ENCODE results near the gene OTUD5. TPM values are rescaled to one million over a fixed set of nuclear protein-coding genes. Genes with fewer than 3 reads are reported as not detected.

Gene OTUD5
- total RNA-seq, 1 experiment from 2014 or later: 67.8 TPM

GRCh38 chrX:48911412-48912182 is 45.8 kb downstream of the OTUD5 start, which contains the start of gene SLC35A2:
SLC35A2 (minus strand) TSS chrX:48911646; CDS start chrX:48911636, 10 bp downstream.
- H3K27me3 Mint-ChIP-seq (ENCODE audit: unreplicated experiment): no peaks in the 10 kb centered on the region
- peaks cover 16% of the 10 kb centered on the region for H3K4me1 Mint-ChIP-seq (ENCODE audit: low read depth, unreplicated experiment)
- peak; percentile 87 for DNase-seq
- H3K36me3 Mint-ChIP-seq (ENCODE audit: insufficient read depth, unreplicated experiment): peaks cover 51% of the 10 kb centered on the region
- H3K9me3 Mint-ChIP-seq (ENCODE audit: low read depth, unreplicated experiment): no peaks in the 10 kb centered on the region
- no peak for TF ChIP-seq CTCF (IDR thresholded peaks at IDR 0.05; ENCODE audit: unreplicated experiment)
- peak within 1 kb of the TSS; percentile 94 for H3K27ac Mint-ChIP-seq (ENCODE audit: unreplicated experiment)
- intact Hi-C loops (cut with micrococcal nuclease; ENCODE audit: unreplicated experiment): loop anchor here (10.0 kb wide), 2 partner anchors 47 to 107 kb away; partner anchors contain the start of gene HDAC6
- peak within 1 kb of the TSS; percentile 97 for H3K4me3 Mint-ChIP-seq (ENCODE audit: low read depth, unreplicated experiment)
- CTCF ChIA-PET: interaction anchor here (0.6 to 1.2 kb wide), 5 partner anchors 14 to 255 kb away, joined by 3 to 4 read pairs (median 3); partner anchors contain the start of genes PCSK1N, PQBP1 and TIMM17B
- BruUV-seq (replicated peaks): no TSS peak

- H3K27me3 Mint-ChIP-seq (ENCODE audit: unreplicated experiment): no peaks in the 10 kb centered on the region
- peaks cover 16% of the 10 kb centered on the region for H3K4me1 Mint-ChIP-seq (ENCODE audit: low read depth, unreplicated experiment)
- DNase-seq: no peak
- BruUV-seq (replicated peaks): no TSS peak
- H3K9me3 Mint-ChIP-seq (ENCODE audit: low read depth, unreplicated experiment): no peaks in the 10 kb centered on the region
- no peak for TF ChIP-seq CTCF (IDR thresholded peaks at IDR 0.05; ENCODE audit: unreplicated experiment)
- CTCF ChIA-PET: interaction anchor here (1.0 to 1.2 kb wide), 2 partner anchors 75 to 77 kb away, joined by 4 read pairs; partner anchors contain the start of gene PCSK1N
- H3K4me3 Mint-ChIP-seq (ENCODE audit: low read depth, unreplicated experiment): peak overlapping the region; percentile 97
- peak overlapping the region; percentile 94 for H3K27ac Mint-ChIP-seq (ENCODE audit: unreplicated experiment)
- intact Hi-C loops (cut with micrococcal nuclease; ENCODE audit: unreplicated experiment): loop anchor here (10.0 kb wide), 2 partner anchors 46 to 106 kb away; partner anchors contain the start of gene HDAC6
- peaks cover 50% of the 10 kb centered on the region for H3K36me3 Mint-ChIP-seq (ENCODE audit: insufficient read depth, unreplicated experiment)
Measured at GRCh38 chrX:48910926-48911411, 46.4 kb downstream of the OTUD5 start.

- H3K27ac Mint-ChIP-seq (ENCODE audit: unreplicated experiment): no peak overlapping the region
- CTCF ChIA-PET: no interaction called here
- H3K4me1 Mint-ChIP-seq (ENCODE audit: low read depth, unreplicated experiment): peaks cover 16% of the 10 kb centered on the region
- DNase-seq: no peak
- peak overlapping the region; percentile 97 for H3K4me3 Mint-ChIP-seq (ENCODE audit: low read depth, unreplicated experiment)
- no peaks in the 10 kb centered on the region for H3K9me3 Mint-ChIP-seq (ENCODE audit: low read depth, unreplicated experiment)
- no peaks in the 10 kb centered on the region for H3K27me3 Mint-ChIP-seq (ENCODE audit: unreplicated experiment)
- no peak for TF ChIP-seq CTCF (IDR thresholded peaks at IDR 0.05; ENCODE audit: unreplicated experiment)
- intact Hi-C loops (cut with micrococcal nuclease; ENCODE audit: unreplicated experiment): loop anchor here (10.0 kb wide), 2 partner anchors 45 to 105 kb away; partner anchors contain the start of gene HDAC6
- BruUV-seq (replicated peaks): no TSS peak
- H3K36me3 Mint-ChIP-seq (ENCODE audit: insufficient read depth, unreplicated experiment): peaks cover 58% of the 10 kb centered on the region
Measured at GRCh38 chrX:48909703-48910294, 47.6 kb downstream of the OTUD5 start.

GRCh38 chrX:48908600-48908999 is 48.8 kb downstream of the OTUD5 start:
- CTCF ChIA-PET: no interaction called here
- H3K4me3 Mint-ChIP-seq (ENCODE audit: low read depth, unreplicated experiment): no peak overlapping the region
- peaks cover 61% of the 10 kb centered on the region for H3K36me3 Mint-ChIP-seq (ENCODE audit: insufficient read depth, unreplicated experiment)
- H3K27me3 Mint-ChIP-seq (ENCODE audit: unreplicated experiment): no peaks in the 10 kb centered on the region
- no peak overlapping the region for H3K27ac Mint-ChIP-seq (ENCODE audit: unreplicated experiment)
- H3K4me1 Mint-ChIP-seq (ENCODE audit: low read depth, unreplicated experiment): peaks cover 16% of the 10 kb centered on the region
- no peaks in the 10 kb centered on the region for H3K9me3 Mint-ChIP-seq (ENCODE audit: low read depth, unreplicated experiment)
- no peak for DNase-seq
- TF ChIP-seq CTCF (IDR thresholded peaks at IDR 0.05; ENCODE audit: unreplicated experiment): no peak
- no TSS peak for BruUV-seq (replicated peaks)
- intact Hi-C loops (cut with micrococcal nuclease; ENCODE audit: unreplicated experiment): no loop called here
